ENCODE measurements around the gene NUDT4.

The NUDT4 gene

GRCh38 chr12:93361151-93361919 lies 16.4 kb upstream of the NUDT4 start:
- Histone ChIP-seq H3K79me1 (ENCODE audit: low read length) (no peaks in the 10 kb centered on the region), H3K79me2 (ENCODE audit: control insufficient read depth, insufficient read depth, low read length) (no peaks in the 10 kb centered on the region), H3K18ac (ENCODE audit: low read length) (no peak overlapping the region), H3K27ac (ENCODE audit: low read depth, low read length) (no peak overlapping the region), H3K9ac (ENCODE audit: low read length) (no peak overlapping the region), H2BK5ac (ENCODE audit: low read length) (no peak overlapping the region), H3K23ac (ENCODE audit: low read length) (no peak overlapping the region), H2BK15ac (replicated peaks; ENCODE audit: low read depth) (no peak overlapping the region), H3K4me3 (ENCODE audit: low read length) (no peak overlapping the region), H2BK120ac (ENCODE audit: low read depth, low read length) (no peak overlapping the region), H4K5ac (ENCODE audit: low read length) (no peak overlapping the region), H3K27me3 (ENCODE audit: insufficient read depth, low read length, poor library complexity) (no peaks in the 10 kb centered on the region), H3K56ac (ENCODE audit: low read length) (no peak overlapping the region), H3K4ac (ENCODE audit: low read depth, low read length) (no peak overlapping the region), H4K8ac (ENCODE audit: low read depth, low read length) (no peak overlapping the region), H2AK5ac (ENCODE audit: low read length) (no peak overlapping the region), H3K36me3 (ENCODE audit: control insufficient read depth, insufficient read depth, low read length) (no peaks in the 10 kb centered on the region), H3K4me1 (ENCODE audit: control insufficient read depth, low read depth, low read length) (peaks cover 2% of the 10 kb centered on the region), H3K4me2 (ENCODE audit: low read length) (no peak overlapping the region)
- peak; percentile 8 for DNase-seq
- WGBS (ENCODE audit: extremely low coverage, insufficient coverage, low lambda C conversion rate): no CpG with 5 or more reads among the region's 5 CpGs

DNA sequence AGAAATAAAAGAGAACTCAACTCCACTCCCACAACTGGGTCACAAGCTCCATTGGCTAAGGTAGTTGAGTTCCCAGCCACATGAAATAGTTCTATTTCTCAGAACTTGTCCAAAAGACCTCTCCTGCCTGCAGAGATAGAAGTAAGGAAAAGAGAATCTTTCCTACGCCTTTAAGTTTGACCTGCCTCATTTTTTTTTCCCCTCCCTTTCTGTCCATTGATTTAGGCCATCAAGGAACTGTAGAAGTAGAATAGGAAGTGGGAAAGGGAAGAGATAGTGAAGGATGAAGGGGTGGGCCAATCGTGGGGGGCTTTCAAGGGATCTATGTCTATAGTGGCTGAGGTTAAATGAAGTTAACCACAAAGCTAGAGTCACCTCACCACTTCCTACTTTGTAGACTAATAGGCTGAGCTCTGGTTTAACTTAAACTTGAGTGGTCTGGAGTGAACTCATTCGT lies 13.9 kb upstream of the NUDT4 start:
- DNase-seq: no peak
- no peak overlapping the region for H2AK5ac ChIP-seq (ENCODE audit: low read length)
- no peak overlapping the region for H3K23ac ChIP-seq (ENCODE audit: low read length)
- H3K4ac ChIP-seq (ENCODE audit: low read depth, low read length): no peak overlapping the region
- H4K5ac ChIP-seq (ENCODE audit: low read length): no peak overlapping the region
- no peak overlapping the region for H2BK5ac ChIP-seq (ENCODE audit: low read length)
- no peak overlapping the region for H3K4me2 ChIP-seq (ENCODE audit: low read length)
- WGBS (ENCODE audit: extremely low coverage, insufficient coverage, low lambda C conversion rate): no CpG with 5 or more reads among the region's 3 CpGs
- no peak overlapping the region for H3K18ac ChIP-seq (ENCODE audit: low read length)
- H3K36me3 ChIP-seq (ENCODE audit: control insufficient read depth, insufficient read depth, low read length): no peaks in the 10 kb centered on the region
- no peak overlapping the region for H3K27ac ChIP-seq (ENCODE audit: low read depth, low read length)
- no peak overlapping the region for H4K8ac ChIP-seq (ENCODE audit: low read depth, low read length)
- H3K56ac ChIP-seq (ENCODE audit: low read length): no peak overlapping the region
- no peak overlapping the region for H3K9ac ChIP-seq (ENCODE audit: low read length)
- no peak overlapping the region for H3K4me3 ChIP-seq (ENCODE audit: low read length)
- no peak overlapping the region for H2BK15ac ChIP-seq (replicated peaks; ENCODE audit: low read depth)
- H3K4me1 ChIP-seq (ENCODE audit: control insufficient read depth, low read depth, low read length): peaks cover 2% of the 10 kb centered on the region
- H2BK120ac ChIP-seq (ENCODE audit: low read depth, low read length): no peak overlapping the region
- H3K79me1 ChIP-seq (ENCODE audit: low read length): no peaks in the 10 kb centered on the region
- no peaks in the 10 kb centered on the region for H3K27me3 ChIP-seq (ENCODE audit: insufficient read depth, low read length, poor library complexity)
- H3K79me2 ChIP-seq (ENCODE audit: control insufficient read depth, insufficient read depth, low read length): no peaks in the 10 kb centered on the region

- no peak overlapping the region for H3K23ac ChIP-seq (ENCODE audit: low read length)
- H3K4ac ChIP-seq (ENCODE audit: low read depth, low read length): no peak overlapping the region
- no peak overlapping the region for H3K18ac ChIP-seq (ENCODE audit: low read length)
- no peak overlapping the region for H3K4me2 ChIP-seq (ENCODE audit: low read length)
- no peak overlapping the region for H2BK5ac ChIP-seq (ENCODE audit: low read length)
- no peaks in the 10 kb centered on the region for H3K27me3 ChIP-seq (ENCODE audit: insufficient read depth, low read length, poor library complexity)
- DNase-seq: no peak
- no peaks in the 10 kb centered on the region for H3K79me1 ChIP-seq (ENCODE audit: low read length)
- no peak overlapping the region for H3K56ac ChIP-seq (ENCODE audit: low read length)
- no peak overlapping the region for H4K8ac ChIP-seq (ENCODE audit: low read depth, low read length)
- no peak overlapping the region for H4K5ac ChIP-seq (ENCODE audit: low read length)
- no peak overlapping the region for H2BK120ac ChIP-seq (ENCODE audit: low read depth, low read length)
- H3K27ac ChIP-seq (ENCODE audit: low read depth, low read length): no peak overlapping the region
- no peaks in the 10 kb centered on the region for H3K79me2 ChIP-seq (ENCODE audit: control insufficient read depth, insufficient read depth, low read length)
- no peaks in the 10 kb centered on the region for H3K36me3 ChIP-seq (ENCODE audit: control insufficient read depth, insufficient read depth, low read length)
- WGBS (ENCODE audit: extremely low coverage, insufficient coverage, low lambda C conversion rate): no CpG with 5 or more reads among the region's 7 CpGs
- no peak overlapping the region for H2AK5ac ChIP-seq (ENCODE audit: low read length)
- H3K9ac ChIP-seq (ENCODE audit: low read length): no peak overlapping the region
- peaks cover 2% of the 10 kb centered on the region for H3K4me1 ChIP-seq (ENCODE audit: control insufficient read depth, low read depth, low read length)
- H3K4me3 ChIP-seq (ENCODE audit: low read length): no peak overlapping the region
- H2BK15ac ChIP-seq (replicated peaks; ENCODE audit: low read depth): no peak overlapping the region
Measured at GRCh38 chr12:93365616-93366405, 11.9 kb upstream of the NUDT4 start.

- Histone ChIP-seq H3K4me2 (ENCODE audit: low read length) (no peak overlapping the region), H2BK15ac (replicated peaks; ENCODE audit: low read depth) (no peak overlapping the region), H3K79me1 (ENCODE audit: low read length) (no peaks in the 10 kb centered on the region), H3K79me2 (ENCODE audit: control insufficient read depth, insufficient read depth, low read length) (no peaks in the 10 kb centered on the region), H3K18ac (ENCODE audit: low read length) (no peak overlapping the region), H3K23ac (ENCODE audit: low read length) (no peak overlapping the region), H3K9ac (ENCODE audit: low read length) (no peak overlapping the region), H3K4me3 (ENCODE audit: low read length) (no peak overlapping the region), H3K4me1 (ENCODE audit: control insufficient read depth, low read depth, low read length) (peaks cover 2% of the 10 kb centered on the region), H3K4ac (ENCODE audit: low read depth, low read length) (no peak overlapping the region), H4K5ac (ENCODE audit: low read length) (no peak overlapping the region), H2AK5ac (ENCODE audit: low read length) (no peak overlapping the region), H3K56ac (ENCODE audit: low read length) (no peak overlapping the region), H3K27ac (ENCODE audit: low read depth, low read length) (no peak overlapping the region), H3K36me3 (ENCODE audit: control insufficient read depth, insufficient read depth, low read length) (no peaks in the 10 kb centered on the region), H2BK120ac (ENCODE audit: low read depth, low read length) (no peak overlapping the region), H4K8ac (ENCODE audit: low read depth, low read length) (no peak overlapping the region), H3K27me3 (ENCODE audit: insufficient read depth, low read length, poor library complexity) (no peaks in the 10 kb centered on the region), H2BK5ac (ENCODE audit: low read length) (no peak overlapping the region)
- WGBS (ENCODE audit: extremely low coverage, insufficient coverage, low lambda C conversion rate): no CpG with 5 or more reads among the region's 4 CpGs
- DNase-seq: no peak
Measured at GRCh38 chr12:93366422-93366821, 11.3 kb upstream of the NUDT4 start.

GRCh38 chr12:93368766-93369165 lies 9.0 kb upstream of the NUDT4 start:
- H2BK15ac ChIP-seq (replicated peaks; ENCODE audit: low read depth): no peak overlapping the region
- no CpG with 5 or more reads among the region's 3 CpGs for WGBS (ENCODE audit: extremely low coverage, insufficient coverage, low lambda C conversion rate)
- no peak overlapping the region for H3K27ac ChIP-seq (ENCODE audit: low read depth, low read length)
- no peak overlapping the region for H3K18ac ChIP-seq (ENCODE audit: low read length)
- H3K4ac ChIP-seq (ENCODE audit: low read depth, low read length): no peak overlapping the region
- no peak overlapping the region for H3K9ac ChIP-seq (ENCODE audit: low read length)
- H2BK120ac ChIP-seq (ENCODE audit: low read depth, low read length): no peak overlapping the region
- no peaks in the 10 kb centered on the region for H3K36me3 ChIP-seq (ENCODE audit: control insufficient read depth, insufficient read depth, low read length)
- H3K4me1 ChIP-seq (ENCODE audit: control insufficient read depth, low read depth, low read length): no peaks in the 10 kb centered on the region
- no peaks in the 10 kb centered on the region for H3K79me2 ChIP-seq (ENCODE audit: control insufficient read depth, insufficient read depth, low read length)
- H3K56ac ChIP-seq (ENCODE audit: low read length): no peak overlapping the region
- no peak overlapping the region for H2BK5ac ChIP-seq (ENCODE audit: low read length)
- no peak overlapping the region for H2AK5ac ChIP-seq (ENCODE audit: low read length)
- no peak overlapping the region for H3K23ac ChIP-seq (ENCODE audit: low read length)
- H3K4me3 ChIP-seq (ENCODE audit: low read length): no peak overlapping the region
- no peak overlapping the region for H3K4me2 ChIP-seq (ENCODE audit: low read length)
- no peaks in the 10 kb centered on the region for H3K79me1 ChIP-seq (ENCODE audit: low read length)
- no peak overlapping the region for H4K5ac ChIP-seq (ENCODE audit: low read length)
- H3K27me3 ChIP-seq (ENCODE audit: insufficient read depth, low read length, poor library complexity): no peaks in the 10 kb centered on the region
- DNase-seq: no peak
- no peak overlapping the region for H4K8ac ChIP-seq (ENCODE audit: low read depth, low read length)

All from mesendoderm (in vitro differentiated cells).